Prostate gland (tissue), 2 donors: ENCODE results near the gene TMEM120B.

ENCODE experiments used
- CTCF ChIP-seq, 4 experiments: fragments of 200-600 bp in 2 of 4; fragments of 450-650 bp in 2 of 4; sonication (generic) in 2 of 4; IDR thresholded peaks; 1 replicate in 3 of 4; 2 replicates in 1 of 4; pipeline ENCODE4 v1.5.1; 2016 to 2019; ENCODE audit warnings: antibody characterized with exemption in 4 of 4, mild to moderate bottlenecking in 2 of 4, moderate library complexity in 2 of 4
- POLR2A ChIP-seq: fragments of 450-650 bp; IDR thresholded peaks from one replicate; pipeline ENCODE4 v1.6.1; 2016; ENCODE audit warnings: antibody characterized with exemption, mild to moderate bottlenecking

GRCh38 chr12:121788176-121788818 lies 75.7 kb downstream of the TMEM120B start:
- no peak for TF ChIP-seq CTCF (IDR thresholded peaks at IDR 0.05)
- TF ChIP-seq POLR2A, result no peak
